H9 (cell line): Measurements from ENCODE around the gene ZBTB25. TPM values are rescaled to one million over a fixed set of nuclear protein-coding genes. Genes with fewer than 3 reads are reported as not detected.

ENCODE experiments used
- DNase-seq: peaks from one replicate; pipeline ENCODE4 v3.0.0-alpha.2; 2017
- H2AFZ ChIP-seq: one replicate; pipeline ENCODE4 v1.6.1; 2013; ENCODE audit warnings: mild to moderate bottlenecking, low read length, control low read depth, moderate library complexity
- H2AK5ac ChIP-seq: 2 replicates; pipeline ENCODE4 v1.6.1; 2013; ENCODE audit warnings: low read length, control low read depth, mixed read lengths; ENCODE audit not compliant: insufficient read length
- H2BK120ac ChIP-seq: one replicate; pipeline ENCODE4 v1.6.1; 2013; ENCODE audit warnings: low read depth, mild to moderate bottlenecking, low read length, control low read depth, inconsistent platforms; ENCODE audit not compliant: poor library complexity, severe bottlenecking
- H2BK12ac ChIP-seq: 2 replicates; pipeline ENCODE4 v1.6.1; 2013; ENCODE audit warnings: low read length, control low read depth, mixed read lengths, low read depth; ENCODE audit not compliant: insufficient read length
- H2BK15ac ChIP-seq: 2 replicates; pipeline ENCODE4 v1.6.1; 2013; ENCODE audit warnings: low read depth, low read length, control low read depth
- H2BK20ac ChIP-seq: one replicate; pipeline ENCODE4 v1.6.1; 2013; ENCODE audit warnings: low read depth, mild to moderate bottlenecking, low read length, control low read depth, inconsistent platforms; ENCODE audit not compliant: poor library complexity, severe bottlenecking
- H2BK5ac ChIP-seq: 2 replicates; pipeline ENCODE4 v1.6.1; 2013; ENCODE audit warnings: low read length, control low read depth, mixed read lengths; ENCODE audit not compliant: insufficient read length
- H3K14ac ChIP-seq: 2 replicates; pipeline ENCODE4 v1.6.1; 2013; ENCODE audit warnings: low read length, control low read depth; ENCODE audit not compliant: insufficient read depth
- H3K18ac ChIP-seq: 2 replicates; pipeline ENCODE4 v1.6.1; 2013; ENCODE audit warnings: low read depth, mild to moderate bottlenecking, mixed read lengths, low read length, control low read depth; ENCODE audit not compliant: insufficient read length
- H3K23ac ChIP-seq: 2 replicates; pipeline ENCODE4 v1.6.1; 2013; ENCODE audit warnings: low read length, control low read depth, mixed read lengths, low read depth; ENCODE audit not compliant: insufficient read length
- H3K23me2 ChIP-seq: 2 replicates; pipeline ENCODE4 v1.6.1; 2013; ENCODE audit warnings: low read depth, mild to moderate bottlenecking, mixed read lengths, low read length, control low read depth; ENCODE audit not compliant: insufficient read length, poor library complexity, severe bottlenecking
- H3K27ac ChIP-seq: 2 replicates; pipeline ENCODE4 v1.5.1; 2013; ENCODE audit warnings: low read length, control low read depth, mixed read lengths, low read depth; ENCODE audit not compliant: insufficient read length
- H3K27me3 ChIP-seq: 2 replicates; pipeline ENCODE4 v1.6.1; 2013; ENCODE audit warnings: low read length, control low read depth, inconsistent platforms; ENCODE audit not compliant: insufficient read depth
- H3K4ac ChIP-seq: 2 replicates; pipeline ENCODE4 v1.6.1; 2013; ENCODE audit warnings: low read depth, mild to moderate bottlenecking, control low read depth, inconsistent platforms, low read length, moderate library complexity
- H3K4me1 ChIP-seq: 2 replicates; pipeline ENCODE4 v1.6.1; 2013; ENCODE audit warnings: low read length, control low read depth, inconsistent platforms; ENCODE audit not compliant: insufficient read depth
- H3K4me2 ChIP-seq: 2 replicates; pipeline ENCODE4 v1.6.1; 2013; ENCODE audit warnings: low read length, control low read depth, mixed read lengths; ENCODE audit not compliant: insufficient read length, insufficient read depth
- H3K56ac ChIP-seq: 2 replicates; pipeline ENCODE4 v1.6.1; 2013; ENCODE audit warnings: low read depth, mild to moderate bottlenecking, mixed read lengths, low read length, control low read depth; ENCODE audit not compliant: insufficient read length
- H3K79me1 ChIP-seq: 2 replicates; pipeline ENCODE4 v1.6.1; 2013; ENCODE audit warnings: low read depth, mild to moderate bottlenecking, moderate library complexity, low read length, control low read depth, inconsistent platforms; ENCODE audit not compliant: insufficient read depth, poor library complexity, severe bottlenecking
- H3K79me2 ChIP-seq: 2 replicates; pipeline ENCODE4 v1.6.1; 2013; ENCODE audit warnings: low read length, control low read depth, inconsistent platforms; ENCODE audit not compliant: insufficient read depth
- H3K9ac ChIP-seq: 2 replicates; pipeline ENCODE4 v1.6.1; 2013; ENCODE audit warnings: low read length, control low read depth, mixed read lengths; ENCODE audit not compliant: insufficient read length; ENCODE audit errors: extremely low read depth
- H3K9me3 ChIP-seq: one replicate; pipeline ENCODE4 v1.6.1; 2013; ENCODE audit warnings: low read depth, low read length, inconsistent platforms; ENCODE audit not compliant: control insufficient read depth
- H3T11ph ChIP-seq: one replicate; pipeline ENCODE4 v1.6.1; 2013; ENCODE audit warnings: mild to moderate bottlenecking, low read length, control low read depth, inconsistent platforms
- H4K20me1 ChIP-seq: one replicate; pipeline ENCODE4 v1.6.1; 2013; ENCODE audit not compliant: control insufficient read depth, insufficient read length, insufficient read depth
- H4K5ac ChIP-seq: 2 replicates; pipeline ENCODE4 v1.6.1; 2013; ENCODE audit warnings: low read depth, mild to moderate bottlenecking, mixed read lengths, low read length, control low read depth; ENCODE audit not compliant: insufficient read length
- H4K8ac ChIP-seq: replicated peaks from 2 replicates; pipeline ENCODE4 v1.6.1; 2013; ENCODE audit warnings: low read length, control low read depth, mixed read lengths, low read depth; ENCODE audit not compliant: insufficient read length
- H4K91ac ChIP-seq: 2 replicates; pipeline ENCODE4 v1.6.1; 2013; ENCODE audit warnings: low read depth, mild to moderate bottlenecking, moderate library complexity, mixed read lengths, low read length, control low read depth; ENCODE audit not compliant: insufficient read length
- H3K27ac Mint-ChIP-seq, 3 experiments: 2 replicates in 2 of 3; 3 replicates in 1 of 3; pipeline ENCODE4 v1.8.0; 2020 to 2021; ENCODE audit warnings: mixed read lengths in 3 of 3, mild to moderate bottlenecking in 1 of 3, moderate library complexity in 1 of 3
- H3K27me3 Mint-ChIP-seq: 2 replicates; pipeline ENCODE4 v1.8.0; 2021; ENCODE audit warnings: low read depth, mild to moderate bottlenecking, moderate library complexity, mixed read lengths
- H3K36me3 Mint-ChIP-seq, 3 experiments: 2 replicates in 2 of 3; 3 replicates in 1 of 3; pipeline ENCODE4 v1.8.0; 2020 to 2021; ENCODE audit warnings: low read depth in 3 of 3, mixed read lengths in 3 of 3; ENCODE audit not compliant: insufficient read depth in 1 of 3
- H3K4me1 Mint-ChIP-seq, 2 experiments: 2 replicates each; pipeline ENCODE4 v1.8.0; 2020; ENCODE audit warnings: mixed read lengths in 2 of 2
- H3K4me3 Mint-ChIP-seq, 2 experiments: 2 replicates in 1 of 2; 3 replicates in 1 of 2; pipeline ENCODE4 v1.8.0; 2020 to 2021; ENCODE audit warnings: mild to moderate bottlenecking in 2 of 2, mixed read lengths in 2 of 2, moderate library complexity in 1 of 2
- H3K9me3 Mint-ChIP-seq, 2 experiments: 2 replicates in 1 of 2; 3 replicates in 1 of 2; pipeline ENCODE4 v1.8.0; 2020; ENCODE audit warnings: mild to moderate bottlenecking in 2 of 2, mixed read lengths in 2 of 2, moderate library complexity in 1 of 2
- WGBS: extraction: QIAGEN DNeasy Blood & Tissue Kit; methylation state at CpG from one replicate; pipeline ENCODE4 v1.1.7; 2013; ENCODE audit warnings: missing lambda C conversion rate, low lambda C conversion rate, mixed read lengths; ENCODE audit not compliant: insufficient read length; ENCODE audit errors: extremely low coverage; 5-methylcytosine and 5-hydroxymethylcytosine counted together
- total RNA-seq: library from RNA; stranded (reverse); gene quantifications from 2 replicates; pipeline ENCODE4 v1.2.1, GENCODE V29; 2021
- TF ChIP-seq, protein P1 (sequence below): fragments of 200-600 bp; sonication (generic); conservative IDR thresholded peaks from 3 replicates; pipeline ENCODE4 v1.8.0; 2021; ENCODE audit warnings: antibody characterized with exemption, mild to moderate bottlenecking

Gene ZBTB25
- total RNA-seq, 1 experiment from 2014 or later: 8.2 TPM

GRCh38 chr14:64401949-64402348 lies 101.7 kb downstream of the ZBTB25 start:
- no peak overlapping the region for H4K8ac ChIP-seq
- H4K91ac ChIP-seq: no peak overlapping the region
- Mint-ChIP-seq H3K36me3 (peaks cover 26 to 51% (median 32%) of the 10 kb centered on the region in 3 experiments), H3K4me1 (peaks cover 3 to 5% of the 10 kb centered on the region in 2 experiments; a peak in 3 of 4 replicates), H3K9me3 (no peaks in the 10 kb centered on the region), H3K27ac (no peak overlapping the region; a peak in 1 of 7 replicates), H3K27me3 (no peaks in the 10 kb centered on the region), H3K4me3 (no peak overlapping the region)
- no peaks in the 10 kb centered on the region for H3K4me1 ChIP-seq
- H2BK20ac ChIP-seq: no peak overlapping the region
- H3K14ac ChIP-seq: no peak overlapping the region
- H3K9ac ChIP-seq: no peak overlapping the region
- no peak overlapping the region for H2AFZ ChIP-seq
- no peak for DNase-seq
- no peak overlapping the region for H2BK5ac ChIP-seq
- no peaks in the 10 kb centered on the region for H3K9me3 ChIP-seq
- H3K23ac ChIP-seq: no peak overlapping the region
- no peaks in the 10 kb centered on the region for H3K27me3 ChIP-seq
- no peak overlapping the region for H2AK5ac ChIP-seq
- no peak overlapping the region for H2BK12ac ChIP-seq
- no peaks in the 10 kb centered on the region for H3K23me2 ChIP-seq
- no peak overlapping the region for H3K18ac ChIP-seq
- no peak overlapping the region for H2BK120ac ChIP-seq
- peaks cover 10% of the 10 kb centered on the region; the same call in 1 of the 2 replicates for H3K79me2 ChIP-seq
- TF ChIP-seq, protein P1, sequence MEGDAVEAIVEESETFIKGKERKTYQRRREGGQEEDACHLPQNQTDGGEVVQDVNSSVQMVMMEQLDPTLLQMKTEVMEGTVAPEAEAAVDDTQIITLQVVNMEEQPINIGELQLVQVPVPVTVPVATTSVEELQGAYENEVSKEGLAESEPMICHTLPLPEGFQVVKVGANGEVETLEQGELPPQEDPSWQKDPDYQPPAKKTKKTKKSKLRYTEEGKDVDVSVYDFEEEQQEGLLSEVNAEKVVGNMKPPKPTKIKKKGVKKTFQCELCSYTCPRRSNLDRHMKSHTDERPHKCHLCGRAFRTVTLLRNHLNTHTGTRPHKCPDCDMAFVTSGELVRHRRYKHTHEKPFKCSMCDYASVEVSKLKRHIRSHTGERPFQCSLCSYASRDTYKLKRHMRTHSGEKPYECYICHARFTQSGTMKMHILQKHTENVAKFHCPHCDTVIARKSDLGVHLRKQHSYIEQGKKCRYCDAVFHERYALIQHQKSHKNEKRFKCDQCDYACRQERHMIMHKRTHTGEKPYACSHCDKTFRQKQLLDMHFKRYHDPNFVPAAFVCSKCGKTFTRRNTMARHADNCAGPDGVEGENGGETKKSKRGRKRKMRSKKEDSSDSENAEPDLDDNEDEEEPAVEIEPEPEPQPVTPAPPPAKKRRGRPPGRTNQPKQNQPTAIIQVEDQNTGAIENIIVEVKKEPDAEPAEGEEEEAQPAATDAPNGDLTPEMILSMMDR: no peak
- H3K27ac ChIP-seq: no peak overlapping the region
- no CpG with 5 or more reads among the region's 1 CpG for WGBS
- H4K5ac ChIP-seq: no peak overlapping the region
- no peak overlapping the region for H2BK15ac ChIP-seq
- no peak overlapping the region for H3T11ph ChIP-seq
- no peak overlapping the region for H3K4me2 ChIP-seq
- H4K20me1 ChIP-seq: no peaks in the 10 kb centered on the region
- H3K79me1 ChIP-seq: peaks cover 5% of the 10 kb centered on the region
- H3K4ac ChIP-seq: no peak overlapping the region
- H3K56ac ChIP-seq: no peak overlapping the region
